ENCODE measurements around the gene CYB561D1. TPM values are rescaled to one million over a fixed set of nuclear protein-coding genes. Genes with fewer than 3 reads are reported as not detected.

The CYB561D1 gene
- total and polyA plus RNA-seq, 2 of the 8 experiments (the other 6 are each of a cell fraction or from before 2014, with no cell fraction given) = 3.6 to 3.8 TPM

DNA sequence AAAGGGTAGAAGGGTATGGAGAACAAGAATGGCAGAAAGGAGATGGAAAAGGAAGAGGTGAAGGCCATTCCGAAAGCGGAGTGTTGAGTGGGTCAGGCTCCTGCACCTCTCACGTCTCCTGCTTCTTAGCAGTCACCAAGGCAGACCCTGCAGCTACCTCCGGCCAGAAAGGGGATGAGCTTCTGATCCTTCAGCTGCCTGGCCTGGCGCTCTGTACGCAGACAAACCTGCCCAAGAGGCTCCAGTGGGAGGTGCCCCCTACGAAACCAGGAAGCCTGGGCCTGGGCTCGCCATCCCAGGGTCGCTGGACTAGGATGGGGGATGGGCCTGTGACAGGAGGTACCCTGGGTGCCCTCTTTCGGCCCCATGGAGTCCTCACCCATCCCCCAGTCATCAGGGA, 48.8 kb downstream of the CYB561D1 start:
- Histone ChIP-seq H2BK15ac (ENCODE audit: low read length) (no peak overlapping the region), H2AK5ac (ENCODE audit: low read depth, low read length) (no peak overlapping the region), H3K27ac (ENCODE audit: low read depth, low read length) (no peak overlapping the region), H3K18ac (ENCODE audit: extremely low read depth, low read length) (no peak overlapping the region), H3K79me2 (ENCODE audit: control insufficient read depth in 1 of 2, insufficient read depth in 2 of 2, low read length in 2 of 2) (peaks cover 0 to 3% of the 10 kb centered on the region in 2 experiments; a peak in 2 of 4 replicates), H3K4me2 (ENCODE audit: insufficient read depth in 1 of 2, low read depth in 2 of 2, low read length in 2 of 2) (no peak overlapping the region), H4K5ac (ENCODE audit: insufficient read length, low read depth, low read length) (no peak overlapping the region), H3K4me1 (replicated peaks in 1 of 4; ENCODE audit: control insufficient read depth in 3 of 4, insufficient read depth in 4 of 4, low read length in 3 of 4) (peaks cover 0 to 10% (median 2%) of the 10 kb centered on the region in 4 experiments; a peak in 4 of 7 replicates), H4K20me1 (replicated peaks in 1 of 2; ENCODE audit: control insufficient read depth in 1 of 2, insufficient read depth in 2 of 2, low read length in 2 of 2) (no peaks in the 10 kb centered on the region), H2AFZ (ENCODE audit: low read length) (no peak overlapping the region), H3K4me3 (ENCODE audit: extremely low read depth in 1 of 4, insufficient read depth in 2 of 4, low read depth in 3 of 4, low read length in 4 of 4) (no peak overlapping the region), H4K8ac (ENCODE audit: extremely low read depth, insufficient read depth, low read length) (no peak overlapping the region; the same call in 1 of the 2 replicates), H3K23ac (ENCODE audit: insufficient read length) (no peak overlapping the region), H3K9ac (replicated peaks in 1 of 4; ENCODE audit: extremely low read depth in 1 of 4, low read depth in 3 of 4, low read length in 3 of 4) (no peak overlapping the region), H2BK20ac (ENCODE audit: low read length) (no peak overlapping the region), H4K91ac (replicated peaks; ENCODE audit: insufficient read length, low read length) (no peak overlapping the region), H3K9me3 (ENCODE audit: insufficient read depth in 2 of 2, low read depth in 1 of 2, low read length in 1 of 2) (no peaks in the 10 kb centered on the region), H3K36me3 (ENCODE audit: control insufficient read depth in 2 of 4, insufficient read depth in 4 of 4, low read length in 3 of 4) (no peaks in the 10 kb centered on the region), H2BK120ac (replicated peaks; ENCODE audit: low read depth, low read length) (no peak overlapping the region), H3K79me1 (ENCODE audit: low read depth, low read length) (no peaks in the 10 kb centered on the region; the same call in 1 of the 2 replicates), H3K14ac (ENCODE audit: insufficient read length) (no peak overlapping the region), H2BK5ac (ENCODE audit: low read depth, low read length) (no peak overlapping the region), H3K56ac (replicated peaks; ENCODE audit: insufficient read length, low read depth, low read length) (no peak overlapping the region), H3K4ac (replicated peaks; ENCODE audit: insufficient read length, low read depth, low read length) (no peak overlapping the region), H3K23me2 (ENCODE audit: low read depth, low read length) (peaks cover under 1% of the 10 kb centered on the region), H2BK12ac (ENCODE audit: low read depth, low read length) (no peak overlapping the region), H3K27me3 (replicated peaks in 1 of 4; ENCODE audit: control insufficient read depth in 3 of 4, extremely low read depth in 1 of 4, insufficient read depth in 3 of 4, low read length in 3 of 4) (peaks cover 0 to 2% (median 0%) of the 10 kb centered on the region in 4 experiments; a peak in 1 of 7 replicates)
- TF ChIP-seq CEBPB (IDR thresholded peaks at IDR 0.05; ENCODE audit: low read depth, low read length) = no peak
- TF ChIP-seq, protein P1, sequence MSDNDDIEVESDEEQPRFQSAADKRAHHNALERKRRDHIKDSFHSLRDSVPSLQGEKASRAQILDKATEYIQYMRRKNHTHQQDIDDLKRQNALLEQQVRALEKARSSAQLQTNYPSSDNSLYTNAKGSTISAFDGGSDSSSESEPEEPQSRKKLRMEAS (IDR thresholded peaks at IDR 0.05) = no peak
- TF ChIP-seq SIN3A (conservative IDR thresholded peaks at IDR 0.05 in 1 of 2, IDR thresholded peaks at IDR 0.05 in 1 of 2; ENCODE audit: low read depth in 1 of 2, low read length in 2 of 2) = no peak
- TF ChIP-seq NANOG (IDR thresholded peaks at IDR 0.05; ENCODE audit: insufficient read depth, low read depth, low read length, poor library complexity, severe bottlenecking) = no peak
- no peak for TF ChIP-seq RNF2 (IDR thresholded peaks at IDR 0.05; ENCODE audit: borderline replicate concordance, low read depth, low read length, missing control alignments, poor library complexity, severe bottlenecking)
- TF ChIP-seq CBX5 (IDR thresholded peaks at IDR 0.05; ENCODE audit: low read depth, low read length) = no peak
- TF ChIP-seq KDM1A (IDR thresholded peaks at IDR 0.05; ENCODE audit: borderline replicate concordance, low read length) = no peak
- TF ChIP-seq, protein P2, sequence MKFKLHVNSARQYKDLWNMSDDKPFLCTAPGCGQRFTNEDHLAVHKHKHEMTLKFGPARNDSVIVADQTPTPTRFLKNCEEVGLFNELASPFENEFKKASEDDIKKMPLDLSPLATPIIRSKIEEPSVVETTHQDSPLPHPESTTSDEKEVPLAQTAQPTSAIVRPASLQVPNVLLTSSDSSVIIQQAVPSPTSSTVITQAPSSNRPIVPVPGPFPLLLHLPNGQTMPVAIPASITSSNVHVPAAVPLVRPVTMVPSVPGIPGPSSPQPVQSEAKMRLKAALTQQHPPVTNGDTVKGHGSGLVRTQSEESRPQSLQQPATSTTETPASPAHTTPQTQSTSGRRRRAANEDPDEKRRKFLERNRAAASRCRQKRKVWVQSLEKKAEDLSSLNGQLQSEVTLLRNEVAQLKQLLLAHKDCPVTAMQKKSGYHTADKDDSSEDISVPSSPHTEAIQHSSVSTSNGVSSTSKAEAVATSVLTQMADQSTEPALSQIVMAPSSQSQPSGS (IDR thresholded peaks at IDR 0.05; ENCODE audit: low read length) = no peak
- TF ChIP-seq SP1 (IDR thresholded peaks at IDR 0.05; ENCODE audit: low read depth, low read length) = no peak
- TF ChIP-seq POLR2AphosphoS5 (IDR thresholded peaks at IDR 0.05; ENCODE audit: low read depth, low read length) = no peak
- no peak for TF ChIP-seq HDAC6 (IDR thresholded peaks at IDR 0.05; ENCODE audit: low read depth, low read length)
- POLR2A ChIA-PET (ENCODE audit: partially characterized antibody) = no interaction called here
- WGBS, 2 experiments (ENCODE audit: extremely low coverage in 1 of 2, insufficient coverage in 1 of 2, insufficient read length in 1 of 2, insufficient replicate concordance in 2 of 2, low coverage in 1 of 2, low lambda C conversion rate in 2 of 2, missing lambda C conversion rate in 1 of 2) = 93% methylated on average over 9 of the region's 10 CpGs; no CpG with 5 or more reads in 1 of the 2 experiments
- no peak for FAIRE-seq
- no peak for DNase-seq (ENCODE audit: low read depth in 1 of 2, low spot score in 2 of 2)
- CTCF ChIA-PET (ENCODE audit: partially characterized antibody) = interaction anchor here (2.4 to 26.3 kb wide), 4 partner anchors 9 to 93 kb away, joined by 13 to 1755 read pairs (median 95); partner anchors contain the start of genes AMIGO1, ATXN7L2 and CYB561D1

Data from H1 (cell line).